HCT116 (cell line): ENCODE measurements around the gene TAF3. TPM values are rescaled to one million over a fixed set of nuclear protein-coding genes. Genes with fewer than 3 reads are reported as not detected.

Source experiments
- ATAC-seq: fragments of 200-7000 bp; cut with Tn5 transposase; 2 replicates; pipeline ENCODE4 v1.9.1; 2020; ENCODE audit warnings: mild to moderate bottlenecking, moderate library complexity
- BruUV-seq: library from RNA; stranded (reverse); fragments of 400-500 nt; replicated peaks from 2 replicates; lab custom pipeline; 2021; lab: Mats Ljungman, UMichigan
- CTCF ChIA-PET: fragments of 300-600 bp; sonication (Branson Sonifier 250); formaldehyde crosslinking; loops from one replicate; lab custom pipeline; 2021; ENCODE audit warnings: antibody characterized with exemption; lab: Charles Lee
- POLR2A ChIA-PET: fragments of 300-600, 350-600 bp; sonication (Branson Sonifier 250); formaldehyde crosslinking; loops from one replicate; lab custom pipeline; 2021; ENCODE audit warnings: antibody characterized with exemption; lab: Charles Lee
- RAD21 ChIA-PET, 2 experiments: fragments of 300-600 bp; sonication (Branson Sonifier 250); formaldehyde crosslinking; loops; one replicate each; lab custom pipeline; 2023; ENCODE audit warnings: low total read pairs in 2 of 2; ENCODE audit not compliant: uncharacterized antibody in 2 of 2, unreplicated experiment in 2 of 2, low non-redundant PET in 1 of 2; lab: Charles Lee
- DNase-seq: peaks from one replicate; pipeline ENCODE4 v3.0.0-alpha.2; 2010; ENCODE audit warnings: low read depth, low spot score
- H2AFZ ChIP-seq: fragments of 200-600 bp; shearing (Covaris generic), sonication (generic); 2 replicates; pipeline ENCODE4 v1.6.1; 2017; ENCODE audit warnings: low read depth, mixed run types, mixed read lengths, antibody characterized with exemption, low read length; ENCODE audit not compliant: poor library complexity, severe bottlenecking
- H3K27ac ChIP-seq: 2 replicates; pipeline ENCODE4 v1.5.1; 2012; ENCODE audit warnings: low read depth, low read length
- H3K27me3 ChIP-seq: fragments of 200-600 bp; sonication (generic); 2 replicates; pipeline ENCODE4 v1.6.1; 2016; ENCODE audit warnings: mixed run types, low read length, mixed read lengths; ENCODE audit not compliant: insufficient read depth
- H3K36me3 ChIP-seq, 2 experiments: fragments of 200-500 bp in 1 of 2; fragments of 200-600 bp in 1 of 2; sonication (Bioruptor generic) in 1 of 2; sonication (generic) in 1 of 2; 2 replicates each; pipeline versions ENCODE4 v1.5.1 to v1.6.1; 2014 to 2016; ENCODE audit warnings: low read length in 2 of 2, inconsistent platforms in 1 of 2, mixed read lengths in 1 of 2, mixed run types in 1 of 2; ENCODE audit not compliant: insufficient read depth in 2 of 2, control insufficient read depth in 1 of 2
- H3K4me1 ChIP-seq, 2 experiments: fragments of 200-600 bp in 1 of 2; sonication (generic) in 1 of 2; 2 replicates each; pipeline versions ENCODE4 v1.5.1 to v1.6.1; 2012 to 2017; ENCODE audit warnings: low read length in 2 of 2, inconsistent platforms in 1 of 2, mild to moderate bottlenecking in 1 of 2, mixed read lengths in 1 of 2, mixed run types in 1 of 2, moderate library complexity in 1 of 2; ENCODE audit not compliant: insufficient read depth in 2 of 2, control insufficient read depth in 1 of 2
- H3K4me2 ChIP-seq: fragments of 200-600 bp; sonication (generic); 2 replicates; pipeline ENCODE4 v1.6.1; 2017; ENCODE audit warnings: mixed run types, low read length, mixed read lengths
- H3K4me3 ChIP-seq, 2 experiments: fragments of 200-600 bp in 1 of 2; sonication (generic) in 1 of 2; replicated peaks in 1 of 2; 2 replicates each; pipeline ENCODE4 v1.5.1; 2011 to 2016; ENCODE audit warnings: low read length in 2 of 2, control low read depth in 1 of 2, low read depth in 1 of 2, mild to moderate bottlenecking in 1 of 2, mixed read lengths in 1 of 2, mixed run types in 1 of 2
- H3K79me2 ChIP-seq: fragments of 200-600 bp; sonication (generic); 2 replicates; pipeline ENCODE4 v1.6.1; 2017; ENCODE audit warnings: mild to moderate bottlenecking, mixed run types, low read length, moderate library complexity, mixed read lengths; ENCODE audit not compliant: insufficient read depth
- H3K9ac ChIP-seq: fragments of 200-600 bp; sonication (generic); 2 replicates; pipeline ENCODE4 v1.6.1; 2016; ENCODE audit warnings: low read length, mixed read lengths
- H3K9me2 ChIP-seq: fragments of 200-600 bp; sonication (generic), shearing (Covaris generic); 2 replicates; pipeline ENCODE4 v1.6.1; 2017; ENCODE audit warnings: mixed run types, mild to moderate bottlenecking, moderate library complexity; ENCODE audit not compliant: insufficient read depth
- H3K9me3 ChIP-seq, 2 experiments: fragments of 200-500 bp in 1 of 2; fragments of 200-600 bp in 1 of 2; sonication (Bioruptor generic) in 1 of 2; sonication (generic) in 1 of 2; 2 replicates each; pipeline ENCODE4 v1.6.1; 2014 to 2017; ENCODE audit warnings: low read length in 2 of 2, mixed read lengths in 2 of 2, inconsistent platforms in 1 of 2, low read depth in 1 of 2, mild to moderate bottlenecking in 1 of 2, mixed run types in 1 of 2, moderate library complexity in 1 of 2; ENCODE audit not compliant: control insufficient read depth in 1 of 2, insufficient read depth in 1 of 2
- H4K20me1 ChIP-seq: fragments of 200-600 bp; sonication (generic), shearing (Covaris generic); 2 replicates; pipeline ENCODE4 v1.6.1; 2017; ENCODE audit warnings: mixed run types, mild to moderate bottlenecking, moderate library complexity; ENCODE audit not compliant: insufficient read depth
- CBX3 ChIP-seq: IDR thresholded peaks from 2 replicates; pipeline ENCODE4 v1.6.1; 2012; ENCODE audit warnings: low read depth
- EGR1 ChIP-seq: IDR thresholded peaks from 2 replicates; pipeline ENCODE4 v1.6.1; 2012; ENCODE audit warnings: low read depth
- ELF1 ChIP-seq: IDR thresholded peaks from 2 replicates; pipeline ENCODE4 v1.6.1; 2012; ENCODE audit warnings: low read depth, borderline replicate concordance
- EZH2 ChIP-seq: fragments of 200-600 bp; sonication (generic); IDR thresholded peaks from 2 replicates; pipeline ENCODE4 v1.6.1; 2017; ENCODE audit warnings: antibody characterized with exemption, mixed run types
- FOSL1 ChIP-seq: IDR thresholded peaks from 2 replicates; pipeline ENCODE4 v1.6.1; 2012; ENCODE audit warnings: low read depth
- POLR2A ChIP-seq: IDR thresholded peaks from 2 replicates; pipeline ENCODE4 v1.7.0; 2011; ENCODE audit warnings: borderline replicate concordance; ENCODE audit not compliant: insufficient read depth, insufficient read length; ENCODE audit errors: extremely low read depth
- POLR2AphosphoS5 ChIP-seq: IDR thresholded peaks from 2 replicates; pipeline ENCODE4 v1.6.1; 2011; ENCODE audit warnings: mild to moderate bottlenecking, low read depth, low read length, moderate library complexity
- SRF ChIP-seq: IDR thresholded peaks from 2 replicates; pipeline ENCODE4 v1.6.1; 2012; ENCODE audit warnings: low read depth
- YY1 ChIP-seq: IDR thresholded peaks from 2 replicates; pipeline ENCODE4 v1.6.1; 2011; ENCODE audit warnings: low read length, low read depth, moderate library complexity, mild to moderate bottlenecking; ENCODE audit not compliant: insufficient replicate concordance; ENCODE audit errors: extremely low read depth
- ZBTB33 ChIP-seq: IDR thresholded peaks from 2 replicates; pipeline ENCODE4 v1.6.1; 2011; ENCODE audit warnings: mild to moderate bottlenecking, low read length, moderate library complexity; ENCODE audit not compliant: insufficient replicate concordance; ENCODE audit errors: extremely low read depth
- ZFX ChIP-seq: fragments of 450-650 bp; IDR thresholded peaks from 2 replicates; pipeline ENCODE4 v1.6.1; 2017
- ZNF274 ChIP-seq: fragments of 200-500 bp; sonication (Bioruptor generic); IDR thresholded peaks from 2 replicates; pipeline ENCODE4 v1.6.1; 2014; ENCODE audit warnings: mild to moderate bottlenecking, low read depth, low read length, inconsistent platforms
- intact Hi-C: fragments of 100-400 bp; cut with micrococcal nuclease; formaldehyde crosslinking; loops from 2 replicates; pipeline ENCODE4 v1.10.0; 2022
- total RNA-seq: library from RNA; stranded (reverse); gene quantifications from one replicate; pipeline ENCODE4 v1.2.1, GENCODE V29; 2021; ENCODE audit not compliant: unreplicated experiment

TAF3 gene
- total RNA-seq, 1 experiment from 2014 or later: 8.0 TPM

- Histone ChIP-seq H4K20me1 (no peaks in the 10 kb centered on the region), H3K9me2 (no peaks in the 10 kb centered on the region), H3K4me2 (no peak overlapping the region), H3K4me3 (no peak overlapping the region), H3K9me3 (no peaks in the 10 kb centered on the region), H2AFZ (no peak overlapping the region), H3K36me3 (no peaks in the 10 kb centered on the region; a peak in 1 of 4 replicates), H3K4me1 (no peaks in the 10 kb centered on the region), H3K27me3 (no peaks in the 10 kb centered on the region), H3K79me2 (no peaks in the 10 kb centered on the region), H3K9ac (no peak overlapping the region), H3K27ac (no peak overlapping the region)
- intact Hi-C loops: no loop called here
- no peak for DNase-seq
- POLR2A ChIA-PET: no interaction called here
- no TSS peak for BruUV-seq
- RAD21 ChIA-PET: no interaction called here
- no peak for TF ChIP-seq POLR2AphosphoS5
- TF ChIP-seq YY1: no peak
- no peak for TF ChIP-seq POLR2A
- TF ChIP-seq FOSL1: no peak
- CTCF ChIA-PET: no interaction called here
- ATAC-seq: no peak
Measured at GRCh38 chr10:8013006-8013405, 194.7 kb downstream of the TAF3 start.

GRCh38 chr10:8013619-8014018 lies 195.3 kb downstream of the TAF3 start:
- RAD21 ChIA-PET: no interaction called here
- Histone ChIP-seq H3K27me3 (no peaks in the 10 kb centered on the region), H2AFZ (no peak overlapping the region), H3K27ac (no peak overlapping the region), H3K36me3 (no peaks in the 10 kb centered on the region; a peak in 1 of 4 replicates), H3K79me2 (no peaks in the 10 kb centered on the region), H3K4me2 (no peak overlapping the region), H3K4me1 (no peaks in the 10 kb centered on the region), H4K20me1 (no peaks in the 10 kb centered on the region), H3K9me3 (no peaks in the 10 kb centered on the region)
- ATAC-seq: no peak
- intact Hi-C loops: no loop called here
- TF ChIP-seq ELF1: no peak
- no peak for TF ChIP-seq POLR2AphosphoS5
- TF ChIP-seq EGR1: no peak
- TF ChIP-seq YY1: no peak
- TF ChIP-seq ZNF274: no peak
- no peak for TF ChIP-seq ZBTB33
- TF ChIP-seq SRF: no peak
- TF ChIP-seq CBX3: no peak
- TF ChIP-seq EZH2: no peak
- TF ChIP-seq ZFX: no peak
- TF ChIP-seq, all 23 proteins: peak for 0
- no peak for DNase-seq
- no TSS peak for BruUV-seq
- no peak overlapping the region for H3K4me3 ChIP-seq
- ChIA-PET CTCF (no interaction called here), POLR2A (no interaction called here)
- no peaks in the 10 kb centered on the region for H3K9me2 ChIP-seq
- no peak overlapping the region for H3K9ac ChIP-seq
